Glutamatergic neuron (in vitro differentiated cells): ENCODE data around the gene PADI2. TPM values are rescaled to one million over a fixed set of nuclear protein-coding genes. Genes with fewer than 3 reads are reported as not detected.

Experiments used
- DNase-seq: peaks from one replicate; pipeline ENCODE4 v3.0.0; 2022
- H3K27ac Mint-ChIP-seq: one replicate; pipeline ENCODE4 v1.8.0; 2020; ENCODE audit warnings: mild to moderate bottlenecking, mixed read lengths, inconsistent platforms; ENCODE audit not compliant: unreplicated experiment
- H3K27me3 Mint-ChIP-seq: one replicate; pipeline ENCODE4 v1.8.0; 2020; ENCODE audit warnings: mild to moderate bottlenecking, moderate library complexity, mixed read lengths, inconsistent platforms; ENCODE audit not compliant: unreplicated experiment
- H3K36me3 Mint-ChIP-seq: one replicate; pipeline ENCODE4 v1.8.0; 2020; ENCODE audit warnings: mild to moderate bottlenecking, mixed read lengths, inconsistent platforms; ENCODE audit not compliant: unreplicated experiment
- H3K4me1 Mint-ChIP-seq: one replicate; pipeline ENCODE4 v1.8.0; 2020; ENCODE audit warnings: mild to moderate bottlenecking, low read depth, mixed read lengths, inconsistent platforms; ENCODE audit not compliant: unreplicated experiment
- H3K4me3 Mint-ChIP-seq: one replicate; pipeline ENCODE4 v1.8.0; 2020; ENCODE audit warnings: mild to moderate bottlenecking, mixed read lengths, inconsistent platforms; ENCODE audit not compliant: unreplicated experiment
- H3K9me3 Mint-ChIP-seq: one replicate; pipeline ENCODE4 v1.8.0; 2020; ENCODE audit warnings: mild to moderate bottlenecking, moderate library complexity, mixed read lengths, inconsistent platforms; ENCODE audit not compliant: unreplicated experiment
- CTCF ChIP-seq: fragments of 200-600 bp; sonication (generic); IDR thresholded peaks from one replicate; pipeline ENCODE4 v1.5.0; 2021; ENCODE audit not compliant: partially characterized antibody, unreplicated experiment
- total RNA-seq: library from RNA; stranded (reverse); fragmentation: NEBNext Ultra II Directional; extraction: Animal tissue kit (Norgen Biotek cat#: 25700); gene quantifications from one replicate; pipeline ENCODE4 v1.2.1, GENCODE V29; 2021; ENCODE audit not compliant: unreplicated experiment

The PADI2 gene
- total RNA-seq, 1 donor from 2014 or later, result 0.74 TPM

GRCh38 chr1:17047924-17048323 is 71.3 kb downstream of the PADI2 start:
- no peak overlapping the region for H3K27ac Mint-ChIP-seq
- no peak for DNase-seq
- peaks cover 12% of the 10 kb centered on the region for H3K4me1 Mint-ChIP-seq
- H3K27me3 Mint-ChIP-seq, result peaks cover 2% of the 10 kb centered on the region
- H3K4me3 Mint-ChIP-seq, result no peak overlapping the region
- H3K36me3 Mint-ChIP-seq, result no peaks in the 10 kb centered on the region
- no peaks in the 10 kb centered on the region for H3K9me3 Mint-ChIP-seq
- TF ChIP-seq CTCF, result no peak

- H3K27ac Mint-ChIP-seq, result no peak overlapping the region
- no peak overlapping the region for H3K4me3 Mint-ChIP-seq
- no peak for DNase-seq
- peaks cover 12% of the 10 kb centered on the region for H3K4me1 Mint-ChIP-seq
- TF ChIP-seq CTCF, result no peak
- H3K36me3 Mint-ChIP-seq, result no peaks in the 10 kb centered on the region
- no peaks in the 10 kb centered on the region for H3K9me3 Mint-ChIP-seq
- peaks cover 2% of the 10 kb centered on the region for H3K27me3 Mint-ChIP-seq
These were observed 73.0 kb downstream of the PADI2 start for GRCh38 chr1:17046334-17046657.

GRCh38 chr1:17045634-17046333 is 73.5 kb downstream of the PADI2 start:
- Mint-ChIP-seq H3K9me3 (no peaks in the 10 kb centered on the region), H3K4me3 (no peak overlapping the region), H3K36me3 (no peaks in the 10 kb centered on the region), H3K27me3 (peaks cover 2% of the 10 kb centered on the region), H3K4me1 (peaks cover 12% of the 10 kb centered on the region), H3K27ac (no peak overlapping the region)
- no peak for DNase-seq
- TF ChIP-seq CTCF, result peak; percentile 73

- Mint-ChIP-seq H3K36me3 (no peaks in the 10 kb centered on the region), H3K27ac (peak overlapping the region; percentile 5), H3K4me1 (peaks cover 12% of the 10 kb centered on the region), H3K9me3 (no peaks in the 10 kb centered on the region), H3K27me3 (peaks cover 2% of the 10 kb centered on the region), H3K4me3 (no peak overlapping the region)
- no peak for DNase-seq
- TF ChIP-seq CTCF, result no peak
These were observed 74.1 kb downstream of the PADI2 start for GRCh38 chr1:17045150-17045549.

- TF ChIP-seq CTCF, result no peak
- no peak for DNase-seq
- Mint-ChIP-seq H3K4me1 (peaks cover 12% of the 10 kb centered on the region), H3K9me3 (no peaks in the 10 kb centered on the region), H3K36me3 (no peaks in the 10 kb centered on the region), H3K4me3 (no peak overlapping the region), H3K27ac (no peak overlapping the region), H3K27me3 (peaks cover 2% of the 10 kb centered on the region)
These were observed 75.6 kb downstream of the PADI2 start for GRCh38 chr1:17043676-17044075.
